Endothelial cell of umbilical vein (primary cell): Measurements from ENCODE around the gene OLFM2. TPM values are rescaled to one million over a fixed set of nuclear protein-coding genes. Genes with fewer than 3 reads are reported as not detected.

ENCODE experiments used
- BruUV-seq: library from RNA; stranded (reverse); fragments of 400-500 nt; replicated peaks from 2 replicates; lab custom pipeline; 2021; lab: Mats Ljungman, UMichigan
- CTCF ChIA-PET: fragments of 300-600, 350-600 bp; sonication (Branson Sonifier 250); formaldehyde crosslinking; loops from one replicate; lab custom pipeline; 2021; ENCODE audit warnings: antibody characterized with exemption, inconsistent platforms; lab: Charles Lee
- POLR2A ChIA-PET: fragments of 300-600, 350-600 bp; sonication (Branson Sonifier 250); formaldehyde crosslinking; loops from one replicate; lab custom pipeline; 2021; ENCODE audit warnings: antibody characterized with exemption, inconsistent platforms; lab: Charles Lee
- DNase-seq: peaks from one replicate; pipeline ENCODE4 v3.0.0-alpha.2; 2011; ENCODE audit warnings: low read depth, low spot score
- FAIRE-seq: peaks from 2 replicates; lab custom pipeline; 2011; peaks lifted over from hg19 to GRCh38; lab: Jason Lieb, UNC
- H2AFZ ChIP-seq: 2 replicates; pipeline ENCODE4 v1.6.0; 2012; ENCODE audit warnings: low read depth, low read length, control low read depth, inconsistent platforms
- H3K27ac ChIP-seq: 2 replicates; pipeline ENCODE4 v1.5.1; 2011; ENCODE audit warnings: low read depth, mild to moderate bottlenecking, control low read depth, low read length, moderate library complexity; ENCODE audit not compliant: insufficient read depth
- H3K27me3 ChIP-seq, 2 experiments: 2 replicates each; pipeline versions ENCODE4 v1.6.0 to v1.6.1; 2011; ENCODE audit warnings: low read length in 2 of 2, mixed read lengths in 1 of 2; ENCODE audit not compliant: control insufficient read depth in 2 of 2, insufficient read depth in 2 of 2
- H3K36me3 ChIP-seq, 2 experiments: 2 replicates in 1 of 2; 3 replicates in 1 of 2; pipeline ENCODE4 v1.5.1; 2011; ENCODE audit warnings: low read length in 2 of 2, mild to moderate bottlenecking in 1 of 2, moderate library complexity in 1 of 2; ENCODE audit not compliant: control insufficient read depth in 2 of 2, insufficient read depth in 2 of 2; ENCODE audit errors: extremely low read depth in 1 of 2
- H3K4me1 ChIP-seq: 3 replicates; pipeline ENCODE4 v1.5.1; 2011; ENCODE audit warnings: mild to moderate bottlenecking, low read length; ENCODE audit not compliant: control insufficient read depth, insufficient read depth; ENCODE audit errors: extremely low read depth
- H3K4me2 ChIP-seq: 2 replicates; pipeline ENCODE4 v1.6.1; 2011; ENCODE audit warnings: low read length, control low read depth, mixed read lengths; ENCODE audit not compliant: insufficient read depth
- H3K4me3 ChIP-seq, 3 experiments: fragments of 200-600 bp in 1 of 3; sonication (generic), shearing (Covaris generic) in 1 of 3; replicated peaks in 1 of 3; 2 replicates each; pipeline ENCODE4 v1.5.1; 2011 to 2016; ENCODE audit warnings: control low read depth in 3 of 3, low read length in 3 of 3, mild to moderate bottlenecking in 2 of 3, inconsistent platforms in 1 of 3, low read depth in 1 of 3, moderate library complexity in 1 of 3; ENCODE audit not compliant: insufficient read depth in 1 of 3
- H3K79me2 ChIP-seq: 2 replicates; pipeline ENCODE4 v1.6.0; 2012; ENCODE audit warnings: low read length, inconsistent platforms; ENCODE audit not compliant: control insufficient read depth, insufficient read depth
- H3K9ac ChIP-seq: replicated peaks from 2 replicates; pipeline ENCODE3; 2011; ENCODE audit warnings: low read length, control low read depth; ENCODE audit not compliant: insufficient read depth; ENCODE audit errors: extremely low read depth
- H3K9me1 ChIP-seq: replicated peaks from 3 replicates; pipeline ENCODE4 v1.6.0; 2011; ENCODE audit warnings: mild to moderate bottlenecking, low read length; ENCODE audit not compliant: control insufficient read depth, insufficient read depth; ENCODE audit errors: extremely low read depth
- H3K9me3 ChIP-seq: replicated peaks from 2 replicates; pipeline ENCODE4 v1.5.1; 2012; ENCODE audit warnings: low read length, inconsistent platforms; ENCODE audit not compliant: control insufficient read depth, insufficient read depth
- H4K20me1 ChIP-seq: replicated peaks from 2 replicates; pipeline ENCODE3; 2011; ENCODE audit warnings: mild to moderate bottlenecking, low read length; ENCODE audit not compliant: control insufficient read depth, insufficient read depth; ENCODE audit errors: extremely low read depth
- CTCF ChIP-seq, 2 donors: IDR thresholded peaks; 1 replicate in 1 of 2; 2 replicates in 1 of 2; pipeline ENCODE4 v1.5.1; 2011; ENCODE audit warnings: low read length in 2 of 2, mild to moderate bottlenecking in 2 of 2, moderate library complexity in 2 of 2, control low read depth in 1 of 2, inconsistent platforms in 1 of 2, low read depth in 1 of 2; ENCODE audit not compliant: insufficient read depth in 1 of 2; ENCODE audit errors: extremely low read depth in 1 of 2
- MAX ChIP-seq: IDR thresholded peaks from 2 replicates; pipeline ENCODE4 v1.6.1; 2011; ENCODE audit not compliant: insufficient read depth, insufficient read length
- MYC ChIP-seq: IDR thresholded peaks from one replicate; pipeline ENCODE4 v1.6.1; 2011; ENCODE audit warnings: mild to moderate bottlenecking, low read depth, low read length
- POLR2A ChIP-seq: IDR thresholded peaks from 2 replicates; pipeline ENCODE4 v1.6.1; 2012; ENCODE audit warnings: low read depth, mild to moderate bottlenecking, control low read depth, low read length
- POLR2AphosphoS5 ChIP-seq: IDR thresholded peaks from 2 replicates; pipeline ENCODE4 v1.6.1; 2012; ENCODE audit warnings: low read depth, mild to moderate bottlenecking, control low read depth, low read length, moderate library complexity; ENCODE audit not compliant: insufficient read depth
- dilution Hi-C: fragments of 300-500 bp; cut with MboI; formaldehyde crosslinking; loops from one replicate; pipeline ENCODE4 v1.15.0; 2019; ENCODE audit warnings: low sequenced_read_pairs; ENCODE audit not compliant: extremely low pct_ligation_motif_present
- intact Hi-C: fragments of 100-400 bp; cut with micrococcal nuclease; formaldehyde crosslinking; loops from one replicate; pipeline ENCODE4 v1.10.0; 2022
- polyA plus RNA-seq, 4 experiments: library from polyadenylated mRNA; depleted of rRNA in 3 of 4; stranded (reverse) in 3 of 4; unstranded in 1 of 4; fragments of >200 nt; gene quantifications; 2 replicates each; pipeline versions ENCODE4 v1.2.1 to v1.2.3, GENCODE V29; 2011 to 2012; ENCODE audit warnings: missing spikeins in 1 of 4
- total RNA-seq: library from RNA; stranded (reverse); gene quantifications from 2 replicates; pipeline ENCODE4 v1.2.3, GENCODE V29; 2021

OLFM2 gene
- total and polyA plus RNA-seq, 2 donors (not counting 3 experiments of a cell fraction or from before 2014, with no cell fraction given) = 0.91 to 1.9 TPM

GRCh38 chr19:9818734-9819595 is 117.3 kb downstream of the OLFM2 start, which contains the start of gene FBXL12:
Gene FBXL12, minus strand, starts transcription at chr19:9819079. Its CDS starts 266 bp downstream, at chr19:9818813.
- Histone ChIP-seq H3K4me2 (peak within 1 kb of the TSS; percentile 85), H3K4me3 (peak within 1 kb of the TSS; percentile 42 to 82 (median 74)), H3K9me1 (no peaks in the 10 kb centered on the region), H3K9ac (peak within 1 kb of the TSS; percentile 88), H3K27me3 (no peaks in the 10 kb centered on the region), H2AFZ (peak within 1 kb of the TSS; percentile 92), H3K4me1 (peaks cover 12% of the 10 kb centered on the region), H3K79me2 (peaks cover 28% of the 10 kb centered on the region), H3K36me3 (no peaks in the 10 kb centered on the region), H3K27ac (peak within 1 kb of the TSS; percentile 56), H4K20me1 (no peaks in the 10 kb centered on the region), H3K9me3 (no peaks in the 10 kb centered on the region)
- peak; percentile 97 for FAIRE-seq
- ChIA-PET POLR2A (interaction anchor here (1.3 kb wide), 1 partner anchor 9 kb away, joined by 5 read pairs; the partner anchor contains the start of gene UBL5), CTCF (interaction anchor here (0.9 kb wide), 1 partner anchor 23 kb away, joined by 3 read pairs; no protein-coding TSS in a partner anchor)
- dilution Hi-C loops = no loop called here
- TF ChIP-seq CTCF (IDR thresholded peaks at IDR 0.05; ENCODE audit: extremely low read depth in 1 of 2, insufficient read depth in 1 of 2, low read depth in 1 of 2, low read length in 2 of 2) = no peak
- no peak for TF ChIP-seq MYC
- TF ChIP-seq POLR2A = peak; percentile 86
- peak; percentile 68 for TF ChIP-seq POLR2AphosphoS5
- no peak for TF ChIP-seq MAX
- no TSS peak for BruUV-seq
- intact Hi-C loops = loop anchor here (1.0 kb wide), 4 partner anchors 16 to 198 kb away; partner anchors contain the start of genes PIN1 and ZNF561
- DNase-seq = peak; percentile 99
